Measurements from ENCODE around the gene FHIP2A. TPM values are rescaled to one million over a fixed set of nuclear protein-coding genes. Genes with fewer than 3 reads are reported as not detected.

FHIP2A gene
- total and polyA plus RNA-seq, 10 donors, result 4.6 to 37.5 (median 28.4) TPM

DNA sequence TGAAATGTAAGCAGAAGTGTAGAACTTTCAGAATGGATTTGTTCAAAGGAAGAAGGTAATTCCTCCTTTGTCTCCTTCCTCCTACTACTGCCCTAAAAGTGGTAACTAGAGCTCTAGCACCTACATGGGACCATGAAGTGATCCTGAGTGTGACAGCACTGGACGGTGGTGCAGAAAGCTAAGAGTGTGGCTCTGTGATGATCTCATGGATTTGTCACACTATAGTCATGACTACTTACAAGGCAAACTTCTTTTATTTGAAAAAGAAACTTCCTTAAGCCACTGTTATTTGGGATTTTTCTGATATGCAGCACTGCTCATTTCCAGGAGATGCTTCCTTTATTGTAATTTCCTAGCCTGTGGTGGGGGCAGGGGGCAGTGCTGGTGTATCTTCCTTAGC, 5.8 kb upstream of the FHIP2A start:
- Histone ChIP-seq H3K36me3 (no peaks in the 10 kb centered on the region), H3K27me3 (replicated peaks in 1 of 7) (no peaks in the 10 kb centered on the region), H3K9me3 (no peaks in the 10 kb centered on the region), H3K4me3 (no peak overlapping the region), H3K4me1 (peaks cover 0 to 4% (median 1%) of the 10 kb centered on the region in 6 donors), H3K27ac (no peak overlapping the region)
- 71 to 94% (median 85%) methylated on average over 1 of the region's 1 CpG for WGBS, 5 donors
- no peak for TF ChIP-seq POLR2AphosphoS5 (IDR thresholded peaks at IDR 0.05)
- TF ChIP-seq, protein P1, sequence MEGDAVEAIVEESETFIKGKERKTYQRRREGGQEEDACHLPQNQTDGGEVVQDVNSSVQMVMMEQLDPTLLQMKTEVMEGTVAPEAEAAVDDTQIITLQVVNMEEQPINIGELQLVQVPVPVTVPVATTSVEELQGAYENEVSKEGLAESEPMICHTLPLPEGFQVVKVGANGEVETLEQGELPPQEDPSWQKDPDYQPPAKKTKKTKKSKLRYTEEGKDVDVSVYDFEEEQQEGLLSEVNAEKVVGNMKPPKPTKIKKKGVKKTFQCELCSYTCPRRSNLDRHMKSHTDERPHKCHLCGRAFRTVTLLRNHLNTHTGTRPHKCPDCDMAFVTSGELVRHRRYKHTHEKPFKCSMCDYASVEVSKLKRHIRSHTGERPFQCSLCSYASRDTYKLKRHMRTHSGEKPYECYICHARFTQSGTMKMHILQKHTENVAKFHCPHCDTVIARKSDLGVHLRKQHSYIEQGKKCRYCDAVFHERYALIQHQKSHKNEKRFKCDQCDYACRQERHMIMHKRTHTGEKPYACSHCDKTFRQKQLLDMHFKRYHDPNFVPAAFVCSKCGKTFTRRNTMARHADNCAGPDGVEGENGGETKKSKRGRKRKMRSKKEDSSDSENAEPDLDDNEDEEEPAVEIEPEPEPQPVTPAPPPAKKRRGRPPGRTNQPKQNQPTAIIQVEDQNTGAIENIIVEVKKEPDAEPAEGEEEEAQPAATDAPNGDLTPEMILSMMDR (IDR thresholded peaks at IDR 0.05 in 8 of 11, conservative IDR thresholded peaks at IDR 0.05 in 3 of 11), result no peak
- TF ChIP-seq POLR2A (IDR thresholded peaks at IDR 0.05), result no peak
- intact Hi-C loops (cut with DNase I; ENCODE audit: low total_unique reads), result no loop called here
- DNase-seq, result no peak

DNA sequence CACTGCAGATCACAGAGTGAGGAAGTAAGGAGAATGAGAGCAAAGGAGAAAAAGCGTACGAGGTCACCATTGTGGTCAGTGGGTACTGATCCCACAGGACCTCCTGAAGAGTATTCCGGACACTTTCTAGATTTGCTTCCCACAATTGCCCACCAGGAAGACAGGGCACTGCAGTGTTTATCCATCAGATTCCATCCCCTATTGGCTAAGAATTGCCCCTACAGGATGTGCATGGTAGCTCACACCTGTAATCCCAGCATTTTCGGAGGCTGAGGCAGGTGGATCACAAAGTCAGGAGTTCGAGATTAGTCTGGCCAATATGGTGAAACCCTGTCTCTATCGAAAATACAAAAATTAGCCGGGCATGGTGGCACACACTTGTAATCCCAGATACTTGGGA, 5.3 kb upstream of the FHIP2A start:
- intact Hi-C loops (cut with DNase I; ENCODE audit: low total_unique reads), result no loop called here
- no peak overlapping the region for H3K4me3 ChIP-seq
- no peaks in the 10 kb centered on the region for H3K27me3 ChIP-seq (replicated peaks in 1 of 7)
- DNase-seq, result no peak
- no peaks in the 10 kb centered on the region for H3K36me3 ChIP-seq
- peaks cover 4 to 8% (median 6%) of the 10 kb centered on the region in 6 donors for H3K4me1 ChIP-seq
- H3K9me3 ChIP-seq, result no peaks in the 10 kb centered on the region
- TF ChIP-seq POLR2AphosphoS5 (IDR thresholded peaks at IDR 0.05), result no peak
- no peak for TF ChIP-seq POLR2A (IDR thresholded peaks at IDR 0.05)
- TF ChIP-seq, protein P1 (IDR thresholded peaks at IDR 0.05 in 8 of 11, conservative IDR thresholded peaks at IDR 0.05 in 3 of 11), result no peak
- 83 to 94% (median 86%) methylated on average over 7 of the region's 7 CpGs for WGBS, 5 donors
- H3K27ac ChIP-seq, result no peak overlapping the region

DNA sequence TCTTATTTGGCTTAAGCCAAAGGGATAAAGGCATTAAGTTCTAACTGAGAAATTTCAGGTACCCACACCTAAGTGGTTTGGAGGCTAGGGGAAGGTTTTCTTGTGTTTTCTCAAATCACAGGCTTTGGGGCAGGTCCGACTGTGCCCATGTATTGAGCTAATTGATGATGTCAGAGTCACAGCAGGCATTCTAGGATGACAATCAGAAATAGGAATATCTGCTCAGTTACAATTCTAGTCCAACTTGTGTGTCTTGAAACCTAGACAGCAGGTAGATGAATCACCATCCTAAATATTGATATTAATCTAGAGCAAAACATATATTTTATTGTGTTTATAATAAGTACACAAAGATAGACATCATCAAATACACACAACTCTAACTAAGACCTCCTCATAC, 2.3 kb upstream of the FHIP2A start:
- TF ChIP-seq POLR2AphosphoS5 (IDR thresholded peaks at IDR 0.05), result no peak
- TF ChIP-seq POLR2A (IDR thresholded peaks at IDR 0.05), result no peak
- TF ChIP-seq, protein P1 (IDR thresholded peaks at IDR 0.05 in 8 of 11, conservative IDR thresholded peaks at IDR 0.05 in 3 of 11), result no peak
- 83 to 97% (median 88%) methylated on average over 1 of the region's 1 CpG for WGBS, 5 donors
- Histone ChIP-seq H3K4me1 (peaks cover 16 to 26% (median 22%) of the 10 kb centered on the region in 6 donors), H3K27me3 (replicated peaks in 1 of 7) (no peaks in the 10 kb centered on the region), H3K36me3 (no peaks in the 10 kb centered on the region), H3K9me3 (no peaks in the 10 kb centered on the region), H3K4me3 (no peak overlapping the region), H3K27ac (no peak overlapping the region)
- intact Hi-C loops (cut with DNase I; ENCODE audit: low total_unique reads), result no loop called here
- DNase-seq, result no peak

DNA sequence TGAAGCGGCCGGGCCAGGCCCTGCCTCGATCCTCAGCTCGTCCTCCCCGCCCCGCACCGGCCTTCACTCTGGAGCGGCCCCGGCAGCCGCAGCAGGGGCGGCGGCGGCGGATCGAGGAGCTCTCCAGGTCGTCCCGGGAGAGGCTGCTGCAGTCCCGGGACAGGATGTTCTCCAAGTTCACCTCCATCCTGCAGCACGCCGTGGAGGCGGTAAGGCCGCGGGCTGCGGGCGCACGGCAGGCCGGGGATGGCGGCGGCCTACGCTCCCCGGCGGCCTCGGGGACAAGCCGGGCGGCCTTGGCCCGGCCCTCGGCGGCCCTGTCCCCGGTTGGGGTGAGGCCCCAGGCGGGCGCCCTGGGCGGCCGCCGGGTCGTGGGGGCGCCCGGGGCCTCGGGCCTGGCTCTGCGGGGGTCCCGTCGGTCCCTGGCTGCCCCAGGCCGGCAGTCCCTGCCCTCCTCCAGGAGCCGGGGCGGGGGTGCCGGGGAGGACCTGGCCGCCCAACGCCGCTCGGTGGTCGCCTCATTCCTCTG, 399 bp downstream of the FHIP2A start:
- WGBS, 5 donors, result 0 to 1% (median 1%) methylated on average over 13 to 60 of the region's 60 CpGs
- Histone ChIP-seq H3K9me3 (no peaks in the 10 kb centered on the region), H3K4me3 (peak overlapping the region; percentile 62 to 89 (median 71)), H3K4me1 (peaks cover 17 to 53% (median 41%) of the 10 kb centered on the region in 6 donors), H3K27ac (peak overlapping the region; percentile 97 to 99 (median 98)), H3K27me3 (replicated peaks in 1 of 7) (no peaks in the 10 kb centered on the region), H3K36me3 (no peaks in the 10 kb centered on the region)
- peak; percentile 88 for DNase-seq
- intact Hi-C loops (cut with DNase I; ENCODE audit: low total_unique reads), result no loop called here
- TF ChIP-seq POLR2AphosphoS5 (IDR thresholded peaks at IDR 0.05), result peak in 2 of 3 donors; percentile 40 to 48
- no peak for TF ChIP-seq POLR2A (IDR thresholded peaks at IDR 0.05)
- TF ChIP-seq, protein P1 (IDR thresholded peaks at IDR 0.05 in 8 of 11, conservative IDR thresholded peaks at IDR 0.05 in 3 of 11), result peak in 6 of 11 experiments; percentile 9 to 61 (median 37)

All from spleen (tissue), 11 donors.